T47D (cell line): ENCODE results near the gene TMEM201.
"Not testable (repeated sequence)": the region's sequence is repeated elsewhere in the genome, so short reads cannot be mapped to it uniquely, and the experiment has no call there.

Experiments used
- DNase-seq, 2 experiments: peaks; one replicate each; pipeline versions ENCODE4 v3.0.0 to v3.0.0-alpha.2; 2011 to 2012; ENCODE audit warnings: low read depth in 1 of 2, low spot score in 1 of 2
- JUND ChIP-seq: IDR thresholded peaks from 2 replicates; pipeline ENCODE4 v1.6.1; 2012; ENCODE audit warnings: low read depth
- in situ Hi-C: cut with HindIII; loops from 2 replicates; pipeline ENCODE4 v1.10.0; 2016; ENCODE audit warnings: low sequenced_read_pairs, low pct_unique_long_range_greater_than_20kb

Gene TMEM201

GRCh38 chr1:9606948-9607347 is 18.2 kb downstream of the TMEM201 start:
- in situ Hi-C loops = no loop called here
- no peak for DNase-seq
- TF ChIP-seq JUND = no peak

- no peak for TF ChIP-seq JUND
- DNase-seq = no peak
- in situ Hi-C loops = no loop called here
Observed at GRCh38 chr1:9607352-9607751, 18.6 kb downstream of the TMEM201 start.

- DNase-seq = no peak
- in situ Hi-C loops = no loop called here
- no peak for TF ChIP-seq JUND
Observed at GRCh38 chr1:9609998-9610397, 21.3 kb downstream of the TMEM201 start.

GRCh38 chr1:9610548-9610947 is 21.8 kb downstream of the TMEM201 start:
- in situ Hi-C loops = no loop called here
- TF ChIP-seq JUND = no peak
- DNase-seq = no peak

GRCh38 chr1:9611716-9612115 is 23.0 kb downstream of the TMEM201 start:
- no peak for DNase-seq
- no peak for TF ChIP-seq JUND
- in situ Hi-C loops = no loop called here

- in situ Hi-C loops = no loop called here
Observed at GRCh38 chr1:9612162-9612845, 23.6 kb downstream of the TMEM201 start.

GRCh38 chr1:9612871-9613624 is 24.3 kb downstream of the TMEM201 start:
- in situ Hi-C loops = no loop called here
- TF ChIP-seq JUND = no peak
- no peak for DNase-seq

More at GRCh38 chr1:9612162-9612845, 23.6 kb downstream of the TMEM201 start:
- TF ChIP-seq JUND = no peak
- no peak for DNase-seq

- in situ Hi-C loops = no loop called here
- no peak for DNase-seq
- TF ChIP-seq JUND = no peak
Observed at GRCh38 chr1:9613625-9614299, 25.1 kb downstream of the TMEM201 start.

- peak; percentile 42 to 52 for DNase-seq
- no peak for TF ChIP-seq JUND
- in situ Hi-C loops = no loop called here
Observed at GRCh38 chr1:9615316-9616063, 26.8 kb downstream of the TMEM201 start.

- DNase-seq = no peak
- no peak for TF ChIP-seq JUND
- in situ Hi-C loops = no loop called here
Observed at GRCh38 chr1:9618909-9619679, 30.4 kb downstream of the TMEM201 start.

GRCh38 chr1:9621032-9621431 is 32.3 kb downstream of the TMEM201 start:
- no peak for DNase-seq
- in situ Hi-C loops = no loop called here
- no peak for TF ChIP-seq JUND

GRCh38 chr1:9624081-9624480 is 35.4 kb downstream of the TMEM201 start:
- TF ChIP-seq JUND = no peak
- DNase-seq = no peak
- in situ Hi-C loops = no loop called here

GRCh38 chr1:9625030-9625429 is 36.3 kb downstream of the TMEM201 start:
- in situ Hi-C loops, DNase-seq: not testable (repeated sequence)
